ENCODE measurements around the gene NRP2.

Gene NRP2

GRCh38 chr2:205807758-205808157 is 125.5 kb downstream of the NRP2 start:
- DNase-seq (ENCODE audit: low spot score) = no peak

GRCh38 chr2:205808486-205809121 is 126.3 kb downstream of the NRP2 start:
- no peak for DNase-seq (ENCODE audit: low spot score)

- DNase-seq (ENCODE audit: low spot score) = no peak
These were observed 129.1 kb downstream of the NRP2 start for GRCh38 chr2:205811387-205811786.

- no peak for DNase-seq (ENCODE audit: low spot score)
These were observed 131.7 kb downstream of the NRP2 start for GRCh38 chr2:205814039-205814364.

GRCh38 chr2:205815673-205816072 is 133.4 kb downstream of the NRP2 start:
- no peak for DNase-seq (ENCODE audit: low spot score)

- no peak for DNase-seq (ENCODE audit: low spot score)
These were observed 134.0 kb downstream of the NRP2 start for GRCh38 chr2:205816268-205816667.

- DNase-seq (ENCODE audit: low spot score) = no peak
These were observed 140.3 kb downstream of the NRP2 start for GRCh38 chr2:205822579-205822978.

- no peak for DNase-seq (ENCODE audit: low spot score)
These were observed 145.6 kb downstream of the NRP2 start for GRCh38 chr2:205827809-205828365.

GRCh38 chr2:205833864-205834263 is 151.6 kb downstream of the NRP2 start:
- no peak for DNase-seq (ENCODE audit: low spot score)

GRCh38 chr2:205834796-205835195 is 152.5 kb downstream of the NRP2 start:
- no peak for DNase-seq (ENCODE audit: low spot score)

- DNase-seq (ENCODE audit: low spot score) = no peak
These were observed 153.0 kb downstream of the NRP2 start for GRCh38 chr2:205835251-205835791.

- no peak for DNase-seq (ENCODE audit: low spot score)
These were observed 153.6 kb downstream of the NRP2 start for GRCh38 chr2:205835923-205836322.

GRCh38 chr2:205836477-205837221 is 154.3 kb downstream of the NRP2 start:
- no peak for DNase-seq (ENCODE audit: low spot score)

- DNase-seq (ENCODE audit: low spot score) = no peak
These were observed 155.4 kb downstream of the NRP2 start for GRCh38 chr2:205837663-205838062.

GRCh38 chr2:205845446-205845845 is 163.1 kb downstream of the NRP2 start:
- no peak for DNase-seq (ENCODE audit: low spot score)
